ENCODE data around the gene OR2T34. TPM values are rescaled to one million over a fixed set of nuclear protein-coding genes. Genes with fewer than 3 reads are reported as not detected.
A peak's percentile ranks its signal among the peaks of the same experiment; 100 is the strongest.
"Not testable (repeated sequence)": the region's sequence is repeated elsewhere in the genome, so short reads cannot be mapped to it uniquely, and the experiment has no call there.

Gene OR2T34, protein sequence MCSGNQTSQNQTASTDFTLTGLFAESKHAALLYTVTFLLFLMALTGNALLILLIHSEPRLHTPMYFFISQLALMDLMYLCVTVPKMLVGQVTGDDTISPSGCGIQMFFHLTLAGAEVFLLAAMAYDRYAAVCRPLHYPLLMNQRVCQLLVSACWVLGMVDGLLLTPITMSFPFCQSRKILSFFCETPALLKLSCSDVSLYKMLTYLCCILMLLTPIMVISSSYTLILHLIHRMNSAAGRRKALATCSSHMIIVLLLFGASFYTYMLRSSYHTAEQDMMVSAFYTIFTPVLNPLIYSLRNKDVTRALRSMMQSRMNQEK
- total RNA-seq: not detected
- polyA plus RNA-seq (2013, experiment 1 of 2): not detected
- not detected for polyA plus RNA-seq (2013, experiment 2 of 2)
- long read RNA-seq, experiment 1: 0 reads
- long read RNA-seq, experiment 2: 0 reads
- long read RNA-seq, experiment 3: 0 reads
- long read RNA-seq, experiment 4: 0 reads

DNA sequence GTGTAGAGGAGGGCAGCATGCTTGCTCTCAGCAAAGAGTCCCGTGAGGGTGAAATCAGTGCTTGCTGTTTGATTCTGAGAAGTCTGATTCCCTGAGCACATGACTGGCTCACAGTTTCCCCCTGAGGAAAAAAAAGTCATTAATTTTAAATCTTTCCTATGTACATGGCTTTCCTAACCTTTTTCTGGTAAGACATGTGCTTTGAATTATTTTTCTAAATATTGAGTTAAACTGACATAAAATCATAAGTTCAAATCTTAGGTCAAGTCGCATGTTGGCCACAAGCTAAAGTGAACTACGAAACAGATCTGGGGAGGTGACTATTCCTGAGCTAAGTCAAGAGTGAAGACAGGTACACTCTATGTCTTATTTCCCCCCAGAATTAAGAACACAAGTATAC, at the start of gene OR2T34:
OR2T34 (minus strand) TSS at position 101 of the 400 bp plus-strand sequence; CDS start at position 101, 0 bp downstream.
- H3K27me3 Mint-ChIP-seq (ENCODE audit: insufficient read depth); H3K4me3 Mint-ChIP-seq; H3K4me3 ChIP-seq (ENCODE audit: low read length); H3K4me1 Mint-ChIP-seq; H3K27me3 ChIP-seq (ENCODE audit: control insufficient read depth, insufficient read depth, low read length, poor library complexity, severe bottlenecking); H3K4me1 ChIP-seq (ENCODE audit: control insufficient read depth, insufficient read depth, low read length); H3K27ac ChIP-seq (ENCODE audit: low read depth, low read length); DNase-seq; H3K9ac ChIP-seq (ENCODE audit: extremely low read depth, low read length, poor library complexity, severe bottlenecking); H3K27ac Mint-ChIP-seq; H3K36me3 Mint-ChIP-seq (ENCODE audit: low read depth); H3K36me3 ChIP-seq (ENCODE audit: control insufficient read depth, insufficient read depth, low read length): not testable (repeated sequence)
- peaks cover 23% of the 10 kb centered on the region for H3K9me3 ChIP-seq (ENCODE audit: control insufficient read depth, low read length)
- WGBS, 2 experiments (ENCODE audit: insufficient coverage in 1 of 2, insufficient read length in 1 of 2): 67% methylated on average over 3 of the region's 3 CpGs; no CpG with 5 or more reads in 1 of the 2 experiments
- H3K9me3 Mint-ChIP-seq: peaks cover 59% of the 10 kb centered on the region

DNA sequence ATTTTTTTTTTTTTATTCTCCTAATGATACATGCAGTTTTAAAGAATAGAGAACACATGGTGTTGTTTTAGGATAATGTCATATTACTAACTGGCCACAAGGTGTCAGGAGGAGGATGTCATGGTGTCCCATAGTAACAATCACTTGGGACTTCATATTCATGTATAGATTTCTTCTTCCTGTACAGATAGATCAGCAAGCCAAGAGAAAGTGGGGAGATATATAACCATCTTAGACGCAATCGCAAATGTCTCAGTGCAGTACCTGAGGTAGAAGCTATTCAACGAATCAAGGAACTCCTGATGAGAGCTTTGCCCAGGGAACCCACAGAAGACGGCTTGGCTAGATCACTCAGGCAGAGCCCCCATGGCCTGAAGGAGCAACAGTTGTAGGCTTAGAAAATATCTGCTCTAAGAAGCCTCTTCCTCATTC, 48.0 kb upstream of the OR2T34 start:
- Mint-ChIP-seq H3K4me1 (no peaks in the 10 kb centered on the region), H3K27ac (no peak overlapping the region), H3K27me3 (ENCODE audit: insufficient read depth) (no peaks in the 10 kb centered on the region), H3K4me3 (no peak overlapping the region), H3K9me3 (peaks cover 40% of the 10 kb centered on the region), H3K36me3 (ENCODE audit: low read depth) (no peaks in the 10 kb centered on the region)
- H3K27me3 ChIP-seq (ENCODE audit: control insufficient read depth, insufficient read depth, low read length, poor library complexity, severe bottlenecking): no peaks in the 10 kb centered on the region
- no peaks in the 10 kb centered on the region for H3K4me1 ChIP-seq (ENCODE audit: control insufficient read depth, insufficient read depth, low read length)
- no peaks in the 10 kb centered on the region for H3K36me3 ChIP-seq (ENCODE audit: control insufficient read depth, insufficient read depth, low read length)
- TF ChIP-seq, protein P1, sequence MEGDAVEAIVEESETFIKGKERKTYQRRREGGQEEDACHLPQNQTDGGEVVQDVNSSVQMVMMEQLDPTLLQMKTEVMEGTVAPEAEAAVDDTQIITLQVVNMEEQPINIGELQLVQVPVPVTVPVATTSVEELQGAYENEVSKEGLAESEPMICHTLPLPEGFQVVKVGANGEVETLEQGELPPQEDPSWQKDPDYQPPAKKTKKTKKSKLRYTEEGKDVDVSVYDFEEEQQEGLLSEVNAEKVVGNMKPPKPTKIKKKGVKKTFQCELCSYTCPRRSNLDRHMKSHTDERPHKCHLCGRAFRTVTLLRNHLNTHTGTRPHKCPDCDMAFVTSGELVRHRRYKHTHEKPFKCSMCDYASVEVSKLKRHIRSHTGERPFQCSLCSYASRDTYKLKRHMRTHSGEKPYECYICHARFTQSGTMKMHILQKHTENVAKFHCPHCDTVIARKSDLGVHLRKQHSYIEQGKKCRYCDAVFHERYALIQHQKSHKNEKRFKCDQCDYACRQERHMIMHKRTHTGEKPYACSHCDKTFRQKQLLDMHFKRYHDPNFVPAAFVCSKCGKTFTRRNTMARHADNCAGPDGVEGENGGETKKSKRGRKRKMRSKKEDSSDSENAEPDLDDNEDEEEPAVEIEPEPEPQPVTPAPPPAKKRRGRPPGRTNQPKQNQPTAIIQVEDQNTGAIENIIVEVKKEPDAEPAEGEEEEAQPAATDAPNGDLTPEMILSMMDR (conservative IDR thresholded peaks at IDR 0.05): peak; percentile 62
- no peak for DNase-seq
- 83 to 90% methylated on average over 3 to 4 of the region's 4 CpGs for WGBS, 2 experiments (ENCODE audit: insufficient coverage in 1 of 2, insufficient read length in 1 of 2)
- H3K9me3 ChIP-seq (ENCODE audit: control insufficient read depth, low read length): peaks cover 81% of the 10 kb centered on the region
- no peak overlapping the region for H3K27ac ChIP-seq (ENCODE audit: low read depth, low read length)
- H3K4me3 ChIP-seq (ENCODE audit: low read length): no peak overlapping the region
- H3K9ac ChIP-seq (ENCODE audit: extremely low read depth, low read length, poor library complexity, severe bottlenecking): no peak overlapping the region

DNA sequence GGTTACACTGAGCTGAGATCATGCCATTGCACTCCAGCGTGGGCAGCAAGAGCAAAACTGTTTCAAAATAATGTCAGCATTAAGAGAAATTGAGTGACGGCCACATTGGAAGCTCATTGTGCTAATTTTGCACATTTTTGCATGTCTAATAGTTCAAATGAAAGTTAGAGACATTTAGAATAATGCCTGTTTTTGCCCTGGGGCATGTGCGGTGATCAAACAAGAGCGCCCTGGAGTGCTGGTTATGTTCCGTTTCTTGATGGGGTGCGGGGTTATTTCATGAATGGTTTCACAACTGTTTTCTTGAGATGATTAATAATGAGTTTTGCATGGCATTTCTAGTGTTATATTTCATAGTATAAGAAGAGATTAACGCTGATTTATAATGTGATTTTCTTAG, 47.2 kb upstream of the OR2T34 start:
- Histone ChIP-seq H3K9ac (ENCODE audit: extremely low read depth, low read length, poor library complexity, severe bottlenecking) (no peak overlapping the region), H3K36me3 (ENCODE audit: control insufficient read depth, insufficient read depth, low read length) (no peaks in the 10 kb centered on the region), H3K4me1 (ENCODE audit: control insufficient read depth, insufficient read depth, low read length) (no peaks in the 10 kb centered on the region), H3K27ac (ENCODE audit: low read depth, low read length) (no peak overlapping the region), H3K4me3 (ENCODE audit: low read length) (no peak overlapping the region), H3K9me3 (ENCODE audit: control insufficient read depth, low read length) (peaks cover 79% of the 10 kb centered on the region), H3K27me3 (ENCODE audit: control insufficient read depth, insufficient read depth, low read length, poor library complexity, severe bottlenecking) (no peaks in the 10 kb centered on the region)
- TF ChIP-seq, protein P1 (conservative IDR thresholded peaks at IDR 0.05): no peak
- 56 to 71% methylated on average over 2 to 7 of the region's 7 CpGs for WGBS, 2 experiments (ENCODE audit: insufficient coverage in 1 of 2, insufficient read length in 1 of 2)
- H3K4me1 Mint-ChIP-seq: no peaks in the 10 kb centered on the region
- H3K9me3 Mint-ChIP-seq: peaks cover 46% of the 10 kb centered on the region
- no peak for DNase-seq
- no peak overlapping the region for H3K4me3 Mint-ChIP-seq
- no peaks in the 10 kb centered on the region for H3K27me3 Mint-ChIP-seq (ENCODE audit: insufficient read depth)
- no peaks in the 10 kb centered on the region for H3K36me3 Mint-ChIP-seq (ENCODE audit: low read depth)
- no peak overlapping the region for H3K27ac Mint-ChIP-seq
